ENCODE results near the gene OTUD3.

GRCh38 chr1:19862944-19863343 lies 19.3 kb upstream of the OTUD3 start:
- TF ChIP-seq CTCF (conservative IDR thresholded peaks at IDR 0.05; ENCODE audit: low read depth, low read length) = no peak
- TF ChIP-seq EZH2 (IDR thresholded peaks at IDR 0.05; ENCODE audit: borderline replicate concordance, low read depth, low read length, poor library complexity, severe bottlenecking) = no peak

Measured in A673 (cell line).